ENCODE results near the gene UBE2G2.

Gene UBE2G2

DNA sequence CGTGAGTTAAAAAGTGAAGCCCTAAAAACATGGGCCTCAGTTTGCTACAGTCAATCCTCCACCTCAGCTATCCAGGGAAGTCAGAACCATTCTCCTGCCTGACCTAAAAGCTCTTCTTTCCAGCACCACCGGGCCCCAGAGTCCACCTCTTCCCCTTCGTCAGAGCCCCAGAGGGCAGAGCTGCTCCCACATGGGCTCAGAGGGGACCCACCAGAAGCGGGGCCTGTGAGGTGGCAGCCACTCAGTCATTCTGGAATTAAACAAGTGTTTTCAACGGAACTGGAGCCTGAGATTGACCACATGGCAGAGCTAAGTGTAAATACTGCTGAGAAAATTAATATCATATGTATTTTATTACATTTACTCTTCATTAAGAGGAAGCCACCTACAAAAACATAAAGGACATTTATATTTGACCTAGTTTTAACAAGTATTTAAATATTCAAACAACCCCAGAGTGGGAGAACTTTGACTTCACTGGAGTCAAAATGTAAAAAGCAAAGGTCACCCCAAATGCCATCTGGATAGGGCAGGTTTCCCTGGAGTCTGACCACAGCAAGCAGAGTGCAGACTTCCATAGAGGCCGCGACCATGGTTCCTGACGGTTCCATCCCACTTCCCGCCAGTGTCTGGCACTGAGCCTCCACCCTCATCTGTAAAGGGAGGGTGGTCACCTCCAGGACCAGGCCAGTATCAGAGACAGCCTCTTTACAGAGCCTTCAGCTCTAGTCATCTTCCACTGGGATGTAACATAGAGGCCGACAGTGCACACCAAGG, 14.4 kb upstream of the UBE2G2 start:
- no peak for DNase-seq (ENCODE audit: low read depth, low spot score)

DNA sequence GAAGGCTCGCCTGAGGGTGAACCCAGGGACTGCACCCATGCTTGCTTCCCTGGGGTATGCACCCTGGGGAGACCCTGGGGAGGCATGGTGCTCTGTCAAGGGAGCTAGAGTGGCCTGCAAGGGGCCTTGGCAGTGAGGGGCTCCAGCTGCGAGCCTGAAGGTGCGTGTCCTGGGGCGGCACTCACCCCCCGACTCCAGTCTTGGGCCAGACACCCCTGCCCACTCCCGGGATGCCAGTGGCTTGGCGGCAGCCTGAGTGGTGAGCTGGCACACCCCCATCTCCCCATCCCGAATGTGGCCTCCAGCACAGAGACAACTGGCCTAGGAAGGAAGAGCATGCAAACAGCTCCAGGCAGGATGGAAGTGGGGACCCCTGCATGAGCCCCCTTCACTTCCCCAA, 13.6 kb upstream of the UBE2G2 start:
- DNase-seq (ENCODE audit: low read depth, low spot score), result no peak

DNA sequence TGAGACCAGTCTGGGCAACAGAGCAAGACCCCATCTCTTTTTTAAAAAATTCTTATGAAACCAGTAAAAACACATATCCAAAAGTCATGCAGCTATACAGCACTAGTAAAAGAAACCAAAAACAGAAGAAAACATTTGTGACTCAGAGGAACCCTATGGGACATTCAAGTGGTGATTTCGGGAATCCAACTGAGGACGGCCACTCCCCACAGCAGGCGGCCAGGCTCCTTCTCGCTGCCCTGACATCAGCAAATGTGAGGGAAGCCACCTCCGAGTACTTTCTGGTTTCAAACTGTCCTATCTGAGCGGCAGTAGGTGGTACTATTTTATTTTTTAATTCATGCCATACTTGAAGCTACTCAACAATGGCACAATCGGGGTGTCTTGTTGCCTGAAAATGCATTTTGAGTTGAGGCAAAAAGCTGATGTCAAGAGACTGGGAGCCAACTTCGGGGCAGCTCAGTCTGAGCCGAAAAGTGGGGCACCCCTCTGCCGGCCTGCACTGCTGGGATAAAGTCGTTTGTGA, 12.9 kb upstream of the UBE2G2 start:
- no peak for DNase-seq (ENCODE audit: low read depth, low spot score)

DNA sequence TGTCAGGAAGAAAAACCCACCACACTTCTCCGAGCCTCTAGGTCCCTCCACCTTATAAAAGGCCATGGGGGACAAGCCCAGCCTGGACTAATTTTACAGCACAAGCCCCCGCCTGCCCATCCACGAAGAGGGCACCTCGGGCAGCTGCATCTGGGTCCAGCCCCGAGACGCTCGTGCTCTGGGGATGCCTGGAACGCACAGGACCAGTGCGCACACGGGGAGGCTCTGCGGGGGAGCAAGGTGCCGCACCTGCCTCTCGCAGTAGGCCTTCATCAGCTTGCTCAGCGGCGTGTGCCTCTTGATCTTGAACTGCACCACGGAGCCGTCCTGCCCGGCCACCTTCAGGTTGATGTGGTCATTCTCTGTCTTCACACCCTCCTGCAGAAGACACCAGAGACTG, 12.1 kb upstream of the UBE2G2 start:
- no peak for DNase-seq (ENCODE audit: low read depth, low spot score)

DNA sequence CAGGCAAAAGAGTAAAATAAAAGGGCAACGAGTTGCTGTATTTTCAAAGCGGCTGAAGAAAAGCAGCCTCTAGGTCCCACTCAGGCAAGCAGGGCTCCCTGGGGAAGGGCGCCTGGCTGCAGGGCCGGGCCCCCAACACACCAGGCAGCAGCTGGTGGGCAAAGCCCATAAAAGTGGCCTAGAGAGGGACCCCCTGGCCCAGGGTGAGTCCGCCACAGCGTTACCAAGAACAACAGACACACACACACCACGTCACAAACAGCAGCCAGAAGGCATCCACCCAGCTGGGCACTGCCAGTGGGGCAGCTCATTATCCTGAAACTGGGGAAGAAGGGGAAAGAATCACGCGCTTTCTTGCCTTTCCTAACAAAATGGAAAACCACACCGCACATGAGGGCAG, 11.5 kb upstream of the UBE2G2 start:
- no peak for DNase-seq (ENCODE audit: low read depth, low spot score)

DNA sequence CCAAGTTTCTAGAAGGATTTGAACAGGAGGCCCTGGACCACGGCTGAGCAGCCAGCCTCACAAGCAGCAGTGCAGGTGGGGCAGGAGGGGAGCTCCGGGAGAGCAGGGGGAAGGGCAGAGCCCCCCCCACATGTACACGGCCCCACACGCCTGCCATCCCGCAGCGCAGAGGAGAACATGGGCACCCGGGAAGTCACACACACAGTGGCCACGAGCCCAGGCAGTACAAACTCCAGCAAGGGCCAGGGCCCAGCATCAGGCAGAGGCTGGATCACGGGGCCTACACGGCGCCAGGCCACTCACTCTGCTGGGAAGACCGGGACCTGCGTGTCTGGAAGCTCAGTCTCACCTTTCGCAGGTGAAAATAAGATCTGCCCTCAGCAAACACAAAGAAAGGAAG, 11.0 kb upstream of the UBE2G2 start:
- DNase-seq (ENCODE audit: low read depth, low spot score), result no peak

DNA sequence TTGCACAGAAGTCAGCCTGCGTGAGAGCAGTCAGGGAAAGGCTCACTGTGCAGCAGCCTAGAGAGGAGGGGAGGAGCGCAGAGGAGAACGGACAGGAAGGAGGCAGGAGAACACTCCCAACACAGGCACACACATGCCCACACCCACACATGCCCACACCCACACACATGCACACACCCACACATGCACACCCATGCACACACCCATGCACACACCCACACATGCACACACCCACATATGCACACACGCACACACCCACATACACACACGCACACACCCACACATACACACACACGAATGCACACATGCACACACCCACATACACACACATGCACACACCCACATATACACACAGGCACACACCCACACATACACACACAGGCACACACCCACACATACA, 9.2 kb upstream of the UBE2G2 start:
- no peak for DNase-seq (ENCODE audit: low read depth, low spot score)

DNA sequence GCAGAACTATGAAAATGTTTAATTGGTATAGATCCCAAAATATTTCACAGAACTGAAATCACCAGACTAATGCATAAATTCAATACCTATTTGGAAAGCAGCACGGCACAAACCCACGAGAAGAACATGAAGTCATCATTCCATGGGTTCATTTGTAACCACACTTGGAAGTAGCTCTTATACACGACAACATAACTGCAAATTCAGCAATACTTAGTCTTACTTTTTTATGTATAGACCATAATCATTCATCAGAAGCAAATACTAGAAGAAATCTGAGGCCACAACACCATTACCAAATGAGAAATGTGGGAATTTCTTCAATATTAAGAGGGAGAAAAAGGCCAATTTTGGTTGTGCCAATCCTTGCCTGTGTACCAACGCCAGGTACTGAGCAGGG, 4.2 kb upstream of the UBE2G2 start:
- no peak for DNase-seq (ENCODE audit: low read depth, low spot score)

DNA sequence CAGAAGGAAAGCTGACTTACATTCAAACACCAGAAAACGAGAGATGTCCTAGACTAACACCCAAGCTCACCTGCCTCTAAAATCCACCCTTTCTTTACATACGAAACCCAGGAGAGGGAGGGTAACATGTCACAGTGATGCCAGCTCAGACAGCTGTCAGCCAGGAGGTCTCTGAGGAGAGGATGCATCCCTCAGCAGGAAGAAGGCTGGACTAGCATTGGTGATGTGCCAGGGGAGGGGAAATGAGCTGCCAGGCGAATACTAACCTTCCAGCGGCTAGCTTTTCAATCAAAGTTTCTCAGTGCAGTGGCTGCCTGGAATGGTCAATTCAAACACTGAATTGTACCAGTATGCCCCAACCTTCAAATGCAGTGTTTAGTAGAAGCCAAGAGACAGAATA, 3.6 kb upstream of the UBE2G2 start:
- DNase-seq (ENCODE audit: low read depth, low spot score), result no peak

DNA sequence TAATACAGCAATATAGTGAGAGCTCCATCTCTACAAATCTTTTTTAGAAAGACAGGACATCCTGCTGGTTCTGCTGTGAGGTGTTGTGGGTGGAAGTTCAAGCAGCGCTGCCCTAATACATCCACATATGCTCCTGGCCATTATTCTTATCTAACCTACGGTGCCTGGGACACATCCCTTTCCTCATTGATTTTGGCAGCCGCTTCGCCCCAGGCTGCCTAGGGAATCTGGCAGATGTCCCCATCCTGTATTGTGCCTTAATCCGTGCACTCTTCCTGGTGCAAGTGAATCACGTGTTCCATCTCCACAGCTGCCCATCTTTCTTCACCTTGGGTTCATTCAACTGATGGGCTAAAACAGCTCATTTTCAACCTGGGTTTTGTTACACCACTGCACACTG, 3.1 kb upstream of the UBE2G2 start:
- DNase-seq (ENCODE audit: low read depth, low spot score), result no peak

DNA sequence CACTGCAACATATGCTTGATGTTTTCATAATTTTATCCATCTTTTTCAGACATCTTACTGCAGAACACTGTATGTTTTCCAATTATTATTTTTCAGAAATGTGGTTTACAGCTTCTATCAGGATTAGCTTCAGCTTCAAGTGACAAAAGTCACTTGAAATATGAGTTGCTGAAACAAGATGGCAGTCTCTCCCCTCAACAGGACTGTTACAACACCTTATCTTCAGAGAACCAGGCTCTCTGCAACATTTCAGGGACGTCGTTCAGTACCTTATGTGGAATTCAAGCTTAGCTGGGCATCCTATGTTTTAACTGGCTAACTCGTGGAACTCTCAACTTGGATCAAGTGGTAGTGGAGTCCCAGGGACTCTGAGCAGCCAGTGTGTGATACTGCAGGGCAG, 2.0 kb upstream of the UBE2G2 start:
- no peak for DNase-seq (ENCODE audit: low read depth, low spot score)

DNA sequence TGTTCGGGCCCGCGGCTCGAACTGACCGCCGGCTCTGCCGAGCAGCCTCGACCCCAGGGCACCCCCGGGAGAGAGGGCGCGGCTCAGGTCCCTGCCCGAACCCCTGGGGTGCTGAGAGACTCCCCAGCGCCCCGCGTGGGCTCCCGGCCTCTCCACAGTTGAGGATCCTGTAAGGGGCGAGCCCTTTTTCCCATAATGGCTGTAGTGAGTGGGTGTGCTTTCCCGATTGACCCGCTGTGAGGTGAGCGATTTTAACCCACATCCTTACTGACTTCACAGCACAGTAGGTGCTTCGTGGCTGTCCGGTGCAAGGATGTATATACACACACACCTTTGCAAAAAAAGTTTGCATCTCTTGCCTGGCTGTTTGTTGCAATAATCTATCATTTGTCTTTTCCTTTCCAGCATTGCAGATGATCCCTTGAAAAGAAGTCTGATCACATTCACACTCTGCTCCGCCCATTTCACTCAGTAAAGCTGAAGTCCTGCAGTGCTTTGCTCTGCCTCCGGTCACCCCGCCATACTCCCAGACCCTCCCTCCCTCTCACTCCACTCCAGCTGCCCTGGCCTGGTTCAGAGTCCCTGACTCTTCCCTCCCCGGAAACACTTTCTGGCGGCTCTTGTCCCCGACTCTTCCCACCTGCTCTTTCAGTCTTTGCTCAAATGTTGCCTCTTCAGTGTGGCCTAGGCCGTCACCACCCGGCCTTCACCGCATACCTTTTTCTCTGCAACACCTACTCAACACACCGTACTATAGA, 955 bp upstream of the UBE2G2 start:
- DNase-seq (ENCODE audit: low read depth, low spot score), result no peak

DNA sequence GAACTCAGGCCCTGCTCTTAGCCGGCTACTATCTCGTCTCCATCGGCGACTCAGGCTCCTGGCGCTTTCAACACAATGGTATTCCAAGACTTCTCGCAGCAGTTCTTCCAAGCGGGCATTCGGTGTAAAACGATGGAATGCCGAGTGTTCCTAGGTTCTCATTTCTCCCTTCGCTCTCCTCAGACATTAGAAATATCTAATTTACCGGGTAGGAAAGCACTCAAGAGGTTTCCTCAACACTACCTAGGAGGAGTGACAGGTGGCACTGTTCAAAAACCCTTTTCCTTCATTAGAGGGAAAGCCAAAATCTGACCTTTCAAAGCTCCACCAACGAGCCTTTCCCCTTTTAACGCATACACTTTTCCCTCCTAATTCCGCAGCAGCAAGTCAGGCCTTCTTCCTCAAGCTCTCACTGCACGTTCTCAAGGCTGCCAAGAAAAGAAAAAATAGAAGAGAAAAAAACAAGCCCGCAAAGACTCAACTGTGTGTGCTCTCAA, 601 bp downstream of the UBE2G2 start:
- no peak for DNase-seq (ENCODE audit: low read depth, low spot score)

DNA sequence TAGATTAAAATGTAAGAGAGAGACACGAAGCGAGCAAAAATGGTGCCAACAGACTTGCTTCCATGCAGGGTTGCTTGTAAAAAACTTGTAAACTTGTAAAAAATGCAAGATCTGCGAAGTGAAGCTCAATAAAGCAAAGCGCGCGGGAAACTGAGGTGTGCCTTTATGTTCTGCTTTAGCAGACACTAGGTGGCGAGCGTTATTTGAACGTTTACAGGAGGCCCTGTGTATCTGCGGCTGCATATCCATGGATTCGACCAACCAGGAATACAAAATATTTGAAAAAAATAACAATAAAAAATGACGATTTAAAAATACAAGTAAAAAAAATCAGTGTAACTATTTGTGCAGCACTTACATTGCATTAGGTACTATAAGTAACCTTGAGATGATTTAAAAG, 1.5 kb downstream of the UBE2G2 start:
- no peak for DNase-seq (ENCODE audit: low read depth, low spot score)

DNA sequence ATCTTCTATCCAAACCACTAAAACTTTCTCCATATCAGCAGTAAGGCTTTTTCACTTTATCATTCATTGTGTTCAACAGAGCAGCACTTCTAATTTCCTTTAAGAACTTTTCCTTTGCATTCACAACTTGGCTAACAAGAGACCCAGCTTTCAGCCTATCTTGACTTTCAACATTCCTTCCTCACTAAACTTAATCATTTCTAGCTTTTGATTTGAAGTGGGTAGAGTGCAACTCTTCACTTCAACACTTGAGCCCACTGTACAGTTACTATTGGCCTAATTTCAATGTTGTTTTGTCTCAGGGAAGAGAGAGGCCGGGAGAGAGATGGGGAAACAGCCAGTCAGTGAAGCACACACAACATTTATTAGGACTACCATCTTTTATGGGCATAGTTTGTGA, 2.0 kb downstream of the UBE2G2 start:
- DNase-seq (ENCODE audit: low read depth, low spot score), result no peak

DNA sequence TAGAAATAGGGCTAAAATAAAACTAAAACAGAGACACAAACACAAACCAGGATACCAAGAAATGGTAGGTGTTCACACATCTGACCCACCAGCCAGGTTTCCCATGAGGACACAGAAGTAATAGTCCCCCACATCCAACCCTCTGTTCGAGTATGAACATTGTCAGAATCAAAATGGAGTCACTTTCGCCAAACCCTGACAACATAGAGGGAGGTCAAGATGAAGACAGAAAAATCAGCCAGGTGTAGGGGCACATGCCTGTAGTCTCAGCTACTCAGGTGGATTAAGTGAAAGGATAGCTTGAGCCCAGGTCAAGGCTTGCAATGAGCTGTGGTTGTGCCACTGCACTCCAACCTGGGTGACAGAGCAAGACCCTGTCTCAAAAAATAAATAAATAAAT, 3.8 kb downstream of the UBE2G2 start:
- no peak for DNase-seq (ENCODE audit: low read depth, low spot score)

DNA sequence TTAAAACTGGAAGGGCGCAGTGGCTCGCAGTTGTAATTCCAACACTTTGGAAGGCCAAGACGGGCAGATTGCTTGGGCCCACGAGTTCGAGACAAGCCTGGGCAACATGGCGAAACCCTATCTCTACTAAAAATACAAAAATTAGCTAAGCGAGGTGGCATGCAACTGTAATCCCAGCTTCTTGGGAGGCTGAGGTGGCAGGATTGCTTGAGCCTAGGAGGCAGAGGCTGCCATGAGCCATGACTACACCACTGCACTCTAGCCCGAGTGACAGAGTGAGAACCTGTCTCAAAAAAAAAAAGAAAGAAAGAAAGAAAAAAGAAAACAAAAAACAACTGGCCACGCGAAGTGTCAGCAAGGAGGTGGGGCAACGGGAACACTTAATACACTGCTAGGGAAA, 6.3 kb downstream of the UBE2G2 start:
- no peak for DNase-seq (ENCODE audit: low read depth, low spot score)

DNA sequence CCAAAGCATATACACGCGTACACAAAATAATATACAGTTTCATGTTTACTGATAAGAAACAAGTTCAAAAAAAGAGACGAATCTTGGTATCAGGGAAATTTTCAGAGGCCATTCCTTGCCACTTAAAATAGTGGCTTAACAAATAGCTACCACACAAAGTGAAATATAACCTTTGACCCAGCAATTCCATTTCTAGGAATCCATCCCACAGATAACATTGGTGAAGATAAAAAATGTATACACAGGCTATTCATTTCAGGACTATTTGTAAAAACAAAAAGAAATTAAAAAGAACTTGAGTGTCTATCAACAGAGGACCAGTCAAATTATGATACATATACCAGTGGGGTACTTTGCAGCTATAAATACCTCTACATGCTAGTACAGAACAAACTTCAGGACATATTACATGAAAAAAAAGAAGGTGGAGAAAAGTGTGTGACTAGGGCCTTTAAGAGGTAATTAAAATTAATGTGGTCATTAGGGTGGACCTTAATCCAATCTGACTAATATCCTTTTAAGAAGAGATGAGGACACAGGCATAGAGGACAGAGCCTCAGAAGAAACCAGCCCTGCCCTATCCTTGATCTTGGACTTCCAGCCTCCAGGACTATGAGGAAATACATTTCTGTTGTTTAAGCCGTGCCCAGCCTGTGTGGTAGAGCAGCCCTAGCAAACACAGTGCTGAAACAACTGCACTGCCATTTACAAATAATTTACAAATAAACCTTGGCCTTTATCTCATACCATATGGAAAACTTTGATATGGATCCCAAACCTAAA, 7.8 kb downstream of the UBE2G2 start:
- DNase-seq (ENCODE audit: low read depth, low spot score), result no peak

DNA sequence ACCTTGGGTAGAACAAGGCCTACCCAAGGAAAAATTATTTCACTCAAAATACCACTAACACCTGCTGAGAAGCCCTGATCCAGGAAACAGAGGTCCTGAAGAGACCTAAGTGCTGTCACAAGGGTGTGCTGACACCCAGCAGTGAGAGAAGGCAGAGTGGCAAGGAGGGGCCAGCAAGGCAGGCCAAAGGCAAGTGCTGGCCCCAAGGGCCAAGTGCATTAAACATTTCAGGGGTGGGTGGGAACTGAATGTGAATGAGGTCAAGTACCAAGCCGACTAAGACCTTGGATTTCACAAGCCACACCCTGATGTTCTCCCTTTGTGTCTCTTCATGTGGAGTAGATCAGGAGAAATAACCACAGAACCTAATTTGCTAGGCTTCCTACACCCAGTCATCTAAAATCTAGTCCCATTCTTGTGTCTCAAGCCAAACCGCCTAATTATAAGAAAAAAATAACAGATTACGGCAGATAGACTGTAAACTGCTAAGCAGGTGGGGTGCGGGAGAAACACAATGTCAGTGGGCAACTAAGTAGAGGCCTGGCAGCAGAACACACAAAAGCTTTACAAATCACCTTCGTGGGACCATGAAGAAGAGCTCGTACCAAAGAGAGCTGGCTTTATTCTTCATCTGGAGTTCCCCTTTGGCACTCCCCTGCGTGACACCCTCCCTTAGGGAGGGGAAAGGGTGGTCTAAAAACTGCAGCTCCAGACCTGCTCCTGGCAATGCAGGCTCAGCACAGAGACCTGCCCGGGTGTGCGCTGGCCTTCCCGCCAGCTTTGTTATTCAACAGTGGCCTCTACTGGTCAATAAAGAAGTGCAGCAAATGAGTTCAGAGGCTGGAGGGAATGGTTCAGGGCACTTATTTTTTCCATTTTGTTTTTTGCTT, 8.7 kb downstream of the UBE2G2 start:
- DNase-seq (ENCODE audit: low read depth, low spot score), result peak; percentile 30

DNA sequence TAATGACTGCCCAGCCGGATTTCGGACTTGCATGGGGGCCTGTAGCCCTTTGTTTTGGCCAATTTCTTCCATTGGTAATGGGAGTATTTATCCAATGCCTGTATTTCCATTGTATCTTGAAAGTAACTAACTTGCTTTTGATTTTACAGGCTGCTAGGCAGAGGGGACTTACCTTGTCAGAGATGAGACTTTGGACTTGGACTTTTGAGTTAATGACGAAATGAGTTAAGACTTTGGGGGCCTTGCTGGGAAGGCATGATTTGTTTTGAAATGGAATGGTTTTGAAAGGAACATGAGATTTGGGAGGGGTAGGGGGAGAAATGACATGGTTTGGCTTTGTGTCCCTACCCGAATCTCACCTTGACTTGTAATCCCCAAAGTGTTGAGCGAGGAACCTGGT, 9.6 kb downstream of the UBE2G2 start:
- DNase-seq (ENCODE audit: low read depth, low spot score), result no peak

DNA sequence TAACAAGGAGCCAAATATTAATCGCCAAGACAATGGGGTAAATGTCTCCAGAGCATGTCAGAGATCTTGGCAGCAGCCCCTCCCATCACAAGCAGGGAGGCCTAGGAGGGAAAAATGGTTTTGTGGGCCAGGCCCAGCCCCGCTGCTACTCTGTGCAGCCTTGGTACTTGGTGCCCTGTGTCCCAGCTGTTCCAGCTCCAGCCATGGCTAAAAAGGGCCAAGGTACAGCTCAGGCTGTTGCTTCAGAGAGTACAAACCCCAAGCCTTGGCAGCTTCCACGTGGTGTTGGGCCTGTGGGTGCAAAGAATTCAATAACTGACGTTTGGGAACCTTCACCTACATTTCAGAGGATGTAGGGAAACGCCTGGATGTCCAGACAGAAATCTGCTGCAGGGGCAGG, 10.4 kb downstream of the UBE2G2 start:
- no peak for DNase-seq (ENCODE audit: low read depth, low spot score)
